ENCODE data around the gene ACSS2.

ACSS2 gene

DNA sequence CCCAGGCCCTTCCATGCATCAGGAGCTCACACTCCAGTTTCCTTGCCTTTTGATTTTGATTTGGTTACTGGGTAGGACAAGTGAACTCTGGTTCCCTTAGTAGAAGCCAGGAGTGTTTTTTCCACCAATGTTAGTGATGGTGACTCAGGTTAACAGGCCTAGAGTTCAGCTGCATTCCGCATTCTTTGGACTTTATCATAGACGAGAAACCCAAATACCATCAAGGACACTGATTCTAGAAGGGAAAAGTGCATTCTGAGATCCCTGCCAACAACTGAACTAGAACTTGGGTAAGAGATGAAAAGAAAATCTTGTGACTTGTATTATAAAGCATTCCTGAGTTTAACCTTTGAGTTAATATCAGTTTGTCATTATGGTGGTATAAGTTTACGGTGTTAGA is 70.2 kb downstream of the ACSS2 start:
- H3K4me3 ChIP-seq (ENCODE audit: low read depth in 1 of 2, low read length in 1 of 2), result no peak overlapping the region
- H3K4me1 ChIP-seq (ENCODE audit: control insufficient read depth in 1 of 2, insufficient read depth in 1 of 2, low read depth in 1 of 2, low read length in 1 of 2), result no peaks in the 10 kb centered on the region
- TF ChIP-seq CTCF (IDR thresholded peaks at IDR 0.05), result no peak
- peaks cover 10% of the 10 kb centered on the region for H3K36me3 ChIP-seq
- no peaks in the 10 kb centered on the region for H3K9me3 ChIP-seq
- no peaks in the 10 kb centered on the region for H3K27me3 ChIP-seq
- no peak overlapping the region for H3K27ac ChIP-seq

- Histone ChIP-seq H3K27ac (no peak overlapping the region), H3K4me1 (ENCODE audit: control insufficient read depth in 1 of 2, insufficient read depth in 1 of 2, low read depth in 1 of 2, low read length in 1 of 2) (no peaks in the 10 kb centered on the region), H3K9me3 (no peaks in the 10 kb centered on the region), H3K36me3 (peaks cover 8% of the 10 kb centered on the region), H3K4me3 (ENCODE audit: low read depth in 1 of 2, low read length in 1 of 2) (no peak overlapping the region), H3K27me3 (no peaks in the 10 kb centered on the region)
- no peak for TF ChIP-seq CTCF (IDR thresholded peaks at IDR 0.05)
These were observed 70.9 kb downstream of the ACSS2 start for GRCh38 chr20:34947336-34947735.

- no peak for TF ChIP-seq CTCF (IDR thresholded peaks at IDR 0.05)
- no peak overlapping the region for H3K27ac ChIP-seq
- no peak overlapping the region for H3K4me3 ChIP-seq (ENCODE audit: low read depth in 1 of 2, low read length in 1 of 2)
- no peaks in the 10 kb centered on the region for H3K27me3 ChIP-seq
- H3K36me3 ChIP-seq, result peaks cover 1% of the 10 kb centered on the region
- H3K4me1 ChIP-seq (ENCODE audit: control insufficient read depth in 1 of 2, insufficient read depth in 1 of 2, low read depth in 1 of 2, low read length in 1 of 2), result no peaks in the 10 kb centered on the region
- H3K9me3 ChIP-seq, result no peaks in the 10 kb centered on the region
These were observed 71.6 kb downstream of the ACSS2 start for GRCh38 chr20:34948030-34948429.

GRCh38 chr20:34949120-34949519 is 72.7 kb downstream of the ACSS2 start:
- Histone ChIP-seq H3K4me3 (ENCODE audit: low read depth in 1 of 2, low read length in 1 of 2) (no peak overlapping the region), H3K36me3 (no peaks in the 10 kb centered on the region), H3K9me3 (no peaks in the 10 kb centered on the region), H3K4me1 (ENCODE audit: control insufficient read depth in 1 of 2, insufficient read depth in 1 of 2, low read depth in 1 of 2, low read length in 1 of 2) (no peaks in the 10 kb centered on the region), H3K27me3 (no peaks in the 10 kb centered on the region), H3K27ac (no peak overlapping the region)
- no peak for TF ChIP-seq CTCF (IDR thresholded peaks at IDR 0.05)

GRCh38 chr20:34951252-34951651 is 74.8 kb downstream of the ACSS2 start:
- Histone ChIP-seq H3K4me1 (ENCODE audit: control insufficient read depth in 1 of 2, insufficient read depth in 1 of 2, low read depth in 1 of 2, low read length in 1 of 2) (peaks cover 14 to 16% of the 10 kb centered on the region in 2 experiments), H3K9me3 (no peaks in the 10 kb centered on the region), H3K27ac (no peak overlapping the region), H3K27me3 (no peaks in the 10 kb centered on the region), H3K4me3 (ENCODE audit: low read depth in 1 of 2, low read length in 1 of 2) (no peak overlapping the region), H3K36me3 (no peaks in the 10 kb centered on the region)
- no peak for TF ChIP-seq CTCF (IDR thresholded peaks at IDR 0.05)

DNA sequence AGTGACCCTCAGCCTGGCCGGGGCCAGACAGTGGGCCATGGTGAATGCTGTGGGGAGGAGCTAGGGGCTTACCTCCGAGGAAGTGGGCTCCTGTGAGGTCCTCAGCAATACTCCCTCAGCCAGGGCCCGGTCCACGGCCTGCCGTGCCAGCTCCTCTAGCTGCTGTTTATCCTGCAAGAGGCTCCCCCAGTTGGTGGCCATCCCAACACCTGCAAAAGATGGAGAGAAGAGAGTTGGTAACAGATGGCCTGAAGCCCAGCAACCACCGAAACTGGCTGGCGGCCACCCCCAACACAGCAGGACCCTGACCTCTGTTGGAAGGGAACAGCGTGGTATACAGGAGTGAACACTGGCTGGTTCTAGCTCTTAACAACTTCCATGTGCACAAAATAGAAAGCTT is 75.2 kb downstream of the ACSS2 start:
- Histone ChIP-seq H3K4me3 (ENCODE audit: low read depth in 1 of 2, low read length in 1 of 2) (no peak overlapping the region), H3K27me3 (no peaks in the 10 kb centered on the region), H3K4me1 (ENCODE audit: control insufficient read depth in 1 of 2, insufficient read depth in 1 of 2, low read depth in 1 of 2, low read length in 1 of 2) (peaks cover 16 to 17% of the 10 kb centered on the region in 2 experiments), H3K36me3 (no peaks in the 10 kb centered on the region), H3K27ac (no peak overlapping the region), H3K9me3 (no peaks in the 10 kb centered on the region)
- no peak for TF ChIP-seq CTCF (IDR thresholded peaks at IDR 0.05)

All from neutrophil (primary cell).